Measurements from ENCODE around the gene PRKCA. TPM values are rescaled to one million over a fixed set of nuclear protein-coding genes. Genes with fewer than 3 reads are reported as not detected.

Gene PRKCA
- total RNA-seq, 1 experiment from 2014 or later, result 29.5 TPM

DNA sequence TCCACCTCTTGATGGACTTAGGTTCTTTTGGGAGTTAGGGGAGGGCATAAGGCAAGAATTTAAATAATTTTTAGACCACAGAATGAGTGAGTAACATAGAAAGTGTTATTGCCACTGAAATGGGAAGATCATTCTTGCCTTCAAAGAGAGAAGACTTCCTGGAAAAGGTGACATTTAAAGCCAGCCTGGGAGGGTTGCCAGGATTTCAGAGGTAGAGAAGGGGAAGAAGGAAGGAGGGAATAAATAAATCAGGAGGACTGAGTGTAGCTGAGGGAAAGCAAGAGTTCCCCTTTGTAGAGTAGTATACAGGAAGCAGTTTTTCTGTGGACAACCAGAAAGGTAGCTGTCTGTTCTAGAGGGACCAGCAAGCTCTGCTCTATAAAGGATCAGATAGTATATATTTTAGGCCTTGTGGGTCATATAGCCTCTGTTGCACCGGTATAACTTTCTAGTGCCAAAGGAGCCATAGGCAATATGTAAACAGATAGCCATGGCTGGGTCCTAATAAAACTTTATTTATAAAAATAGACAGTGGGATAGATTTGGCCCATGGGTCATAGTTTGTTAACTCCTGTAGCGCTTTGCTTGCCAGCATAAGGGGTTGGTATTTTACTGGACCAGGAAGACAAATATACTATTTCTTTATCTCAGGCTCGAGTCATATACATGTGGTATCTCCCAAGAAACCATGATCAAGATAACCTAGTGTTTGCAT lies 385.3 kb downstream of the PRKCA start (continued):
- TF ChIP-seq, protein P1, sequence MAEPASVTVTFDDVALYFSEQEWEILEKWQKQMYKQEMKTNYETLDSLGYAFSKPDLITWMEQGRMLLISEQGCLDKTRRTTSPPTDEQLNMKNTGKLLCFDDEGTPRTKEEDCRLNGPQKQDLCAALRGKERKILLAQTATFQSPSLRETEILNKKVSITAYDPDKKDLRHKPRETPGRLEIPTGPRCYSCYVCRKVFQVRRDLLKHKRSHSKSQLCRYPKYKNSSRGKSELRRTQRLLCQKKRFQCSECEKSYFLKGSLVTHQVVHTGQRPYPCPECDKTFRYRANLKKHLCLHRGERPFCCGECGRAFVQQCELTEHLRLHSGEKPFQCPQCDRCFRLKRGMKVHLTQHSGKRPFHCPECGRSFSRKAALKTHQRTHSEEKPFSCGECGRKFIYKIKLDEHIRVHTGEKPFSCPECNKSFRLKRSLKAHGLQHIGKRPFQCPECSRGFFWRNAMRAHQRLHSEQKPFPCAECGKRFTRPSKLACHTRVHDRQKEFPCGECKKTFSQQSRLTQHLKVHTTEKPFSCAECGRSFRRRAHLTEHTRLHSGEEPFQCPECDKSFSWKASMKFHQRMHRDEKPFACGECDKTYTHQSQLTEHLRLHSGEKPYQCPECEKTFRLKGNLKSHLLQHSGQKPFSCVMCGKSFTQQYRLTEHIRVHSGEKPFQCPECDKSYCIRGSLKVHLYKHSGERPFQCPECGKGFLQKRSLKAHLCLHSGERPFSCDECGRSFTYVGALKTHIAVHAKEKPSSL (CRISPR knock-in tag; conservative IDR thresholded peaks at IDR 0.05), result no peak

DNA sequence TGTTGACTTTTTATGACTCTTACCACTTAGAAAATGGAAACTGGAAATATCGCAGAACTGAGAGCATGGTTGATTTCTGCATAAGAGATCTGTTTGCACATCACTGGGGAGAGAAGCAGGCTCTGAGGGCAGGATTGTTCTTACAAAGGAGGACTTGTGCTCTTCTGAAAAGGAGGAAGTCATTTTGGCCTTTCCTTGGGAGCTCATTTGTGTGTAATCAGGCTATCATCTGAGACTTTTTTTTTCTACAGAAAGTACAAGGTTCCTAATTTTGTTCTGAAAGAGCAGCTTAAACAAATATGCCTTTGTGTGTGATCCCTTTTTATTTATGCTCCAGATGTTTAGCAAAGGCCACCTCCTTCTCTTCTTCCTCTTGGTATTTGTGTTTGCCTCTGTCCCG lies 386.8 kb downstream of the PRKCA start:
- TF ChIP-seq ZNF423 (CRISPR knock-in tag; IDR thresholded peaks at IDR 0.05) (no peak), IRF2 (CRISPR knock-in tag; IDR thresholded peaks at IDR 0.05; ENCODE audit: borderline replicate concordance, low read depth) (no peak), ATF1 (CRISPR knock-in tag; IDR thresholded peaks at IDR 0.05) (no peak), ZNF263 (CRISPR knock-in tag; IDR thresholded peaks at IDR 0.05; ENCODE audit: low read depth) (no peak), JAZF1 (CRISPR knock-in tag; IDR thresholded peaks at IDR 0.05) (no peak)
- CTCF ChIA-PET, result interaction anchor here (1.2 kb wide), 1 partner anchor 227 kb away, joined by 3 read pairs; no protein-coding TSS in a partner anchor
- Mint-ChIP-seq H3K4me3 (no peak overlapping the region), H3K27ac (peak overlapping the region; percentile 26; the same call in 1 of the 2 replicates), H3K4me1 (peaks cover 20% of the 10 kb centered on the region), H3K36me3 (no peaks in the 10 kb centered on the region), H3K27me3 (ENCODE audit: low read depth) (no peaks in the 10 kb centered on the region), H3K9me3 (no peaks in the 10 kb centered on the region)
- POLR2A ChIA-PET, result no interaction called here
- ATAC-seq, result no peak
- no peak for DNase-seq (ENCODE audit: low spot score)

DNA sequence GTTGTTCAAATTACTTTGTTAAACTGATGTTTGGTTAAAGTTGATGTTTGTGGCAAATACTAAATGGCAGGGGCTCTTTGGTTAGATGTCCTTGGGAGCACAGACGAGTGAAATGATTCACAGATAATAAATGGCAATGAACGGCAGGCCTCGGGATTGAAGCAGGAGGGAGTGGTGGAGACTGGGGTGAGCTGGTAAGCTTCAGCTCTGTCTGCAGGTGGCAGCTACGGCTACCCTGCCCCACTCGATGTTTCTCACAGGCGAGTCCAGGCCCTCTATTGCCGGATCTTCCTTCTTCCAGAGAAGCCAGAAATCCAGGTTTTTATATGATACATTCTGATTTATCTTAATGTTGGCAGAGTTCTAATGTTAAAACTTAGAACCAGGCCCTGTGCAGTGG lies 387.8 kb downstream of the PRKCA start:
- no peaks in the 10 kb centered on the region for H3K36me3 Mint-ChIP-seq
- no peak for TF ChIP-seq SOX15 (CRISPR knock-in tag; IDR thresholded peaks at IDR 0.05)
- no peak for TF ChIP-seq CBFB (CRISPR knock-in tag; IDR thresholded peaks at IDR 0.05; ENCODE audit: low read depth)
- no peak for TF ChIP-seq NR2C2 (CRISPR knock-in tag; IDR thresholded peaks at IDR 0.05)
- TF ChIP-seq ZNF423 (CRISPR knock-in tag; IDR thresholded peaks at IDR 0.05), result no peak
- no peak for TF ChIP-seq MYBL2 (CRISPR knock-in tag; IDR thresholded peaks at IDR 0.05)
- TF ChIP-seq, protein P2, sequence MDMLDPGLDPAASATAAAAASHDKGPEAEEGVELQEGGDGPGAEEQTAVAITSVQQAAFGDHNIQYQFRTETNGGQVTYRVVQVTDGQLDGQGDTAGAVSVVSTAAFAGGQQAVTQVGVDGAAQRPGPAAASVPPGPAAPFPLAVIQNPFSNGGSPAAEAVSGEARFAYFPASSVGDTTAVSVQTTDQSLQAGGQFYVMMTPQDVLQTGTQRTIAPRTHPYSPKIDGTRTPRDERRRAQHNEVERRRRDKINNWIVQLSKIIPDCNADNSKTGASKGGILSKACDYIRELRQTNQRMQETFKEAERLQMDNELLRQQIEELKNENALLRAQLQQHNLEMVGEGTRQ (CRISPR knock-in tag; IDR thresholded peaks at IDR 0.05), result no peak
- TF ChIP-seq TCF7 (CRISPR knock-in tag; IDR thresholded peaks at IDR 0.05; ENCODE audit: low read depth), result no peak
- TF ChIP-seq RELA (CRISPR knock-in tag; IDR thresholded peaks at IDR 0.05; ENCODE audit: borderline replicate concordance), result no peak
- TF ChIP-seq RORB (CRISPR knock-in tag; IDR thresholded peaks at IDR 0.05), result no peak
- no peak for TF ChIP-seq JAZF1 (CRISPR knock-in tag; IDR thresholded peaks at IDR 0.05)
- no peak for TF ChIP-seq EMX1 (CRISPR knock-in tag; IDR thresholded peaks at IDR 0.05)
- TF ChIP-seq, protein P3, sequence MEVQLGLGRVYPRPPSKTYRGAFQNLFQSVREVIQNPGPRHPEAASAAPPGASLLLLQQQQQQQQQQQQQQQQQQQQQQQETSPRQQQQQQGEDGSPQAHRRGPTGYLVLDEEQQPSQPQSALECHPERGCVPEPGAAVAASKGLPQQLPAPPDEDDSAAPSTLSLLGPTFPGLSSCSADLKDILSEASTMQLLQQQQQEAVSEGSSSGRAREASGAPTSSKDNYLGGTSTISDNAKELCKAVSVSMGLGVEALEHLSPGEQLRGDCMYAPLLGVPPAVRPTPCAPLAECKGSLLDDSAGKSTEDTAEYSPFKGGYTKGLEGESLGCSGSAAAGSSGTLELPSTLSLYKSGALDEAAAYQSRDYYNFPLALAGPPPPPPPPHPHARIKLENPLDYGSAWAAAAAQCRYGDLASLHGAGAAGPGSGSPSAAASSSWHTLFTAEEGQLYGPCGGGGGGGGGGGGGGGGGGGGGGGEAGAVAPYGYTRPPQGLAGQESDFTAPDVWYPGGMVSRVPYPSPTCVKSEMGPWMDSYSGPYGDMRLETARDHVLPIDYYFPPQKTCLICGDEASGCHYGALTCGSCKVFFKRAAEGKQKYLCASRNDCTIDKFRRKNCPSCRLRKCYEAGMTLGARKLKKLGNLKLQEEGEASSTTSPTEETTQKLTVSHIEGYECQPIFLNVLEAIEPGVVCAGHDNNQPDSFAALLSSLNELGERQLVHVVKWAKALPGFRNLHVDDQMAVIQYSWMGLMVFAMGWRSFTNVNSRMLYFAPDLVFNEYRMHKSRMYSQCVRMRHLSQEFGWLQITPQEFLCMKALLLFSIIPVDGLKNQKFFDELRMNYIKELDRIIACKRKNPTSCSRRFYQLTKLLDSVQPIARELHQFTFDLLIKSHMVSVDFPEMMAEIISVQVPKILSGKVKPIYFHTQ (CRISPR knock-in tag; IDR thresholded peaks at IDR 0.05), result no peak
- TF ChIP-seq, protein P4, sequence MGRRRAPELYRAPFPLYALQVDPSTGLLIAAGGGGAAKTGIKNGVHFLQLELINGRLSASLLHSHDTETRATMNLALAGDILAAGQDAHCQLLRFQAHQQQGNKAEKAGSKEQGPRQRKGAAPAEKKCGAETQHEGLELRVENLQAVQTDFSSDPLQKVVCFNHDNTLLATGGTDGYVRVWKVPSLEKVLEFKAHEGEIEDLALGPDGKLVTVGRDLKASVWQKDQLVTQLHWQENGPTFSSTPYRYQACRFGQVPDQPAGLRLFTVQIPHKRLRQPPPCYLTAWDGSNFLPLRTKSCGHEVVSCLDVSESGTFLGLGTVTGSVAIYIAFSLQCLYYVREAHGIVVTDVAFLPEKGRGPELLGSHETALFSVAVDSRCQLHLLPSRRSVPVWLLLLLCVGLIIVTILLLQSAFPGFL (CRISPR knock-in tag; IDR thresholded peaks at IDR 0.05; ENCODE audit: borderline replicate concordance), result no peak
- TF ChIP-seq, protein P5, sequence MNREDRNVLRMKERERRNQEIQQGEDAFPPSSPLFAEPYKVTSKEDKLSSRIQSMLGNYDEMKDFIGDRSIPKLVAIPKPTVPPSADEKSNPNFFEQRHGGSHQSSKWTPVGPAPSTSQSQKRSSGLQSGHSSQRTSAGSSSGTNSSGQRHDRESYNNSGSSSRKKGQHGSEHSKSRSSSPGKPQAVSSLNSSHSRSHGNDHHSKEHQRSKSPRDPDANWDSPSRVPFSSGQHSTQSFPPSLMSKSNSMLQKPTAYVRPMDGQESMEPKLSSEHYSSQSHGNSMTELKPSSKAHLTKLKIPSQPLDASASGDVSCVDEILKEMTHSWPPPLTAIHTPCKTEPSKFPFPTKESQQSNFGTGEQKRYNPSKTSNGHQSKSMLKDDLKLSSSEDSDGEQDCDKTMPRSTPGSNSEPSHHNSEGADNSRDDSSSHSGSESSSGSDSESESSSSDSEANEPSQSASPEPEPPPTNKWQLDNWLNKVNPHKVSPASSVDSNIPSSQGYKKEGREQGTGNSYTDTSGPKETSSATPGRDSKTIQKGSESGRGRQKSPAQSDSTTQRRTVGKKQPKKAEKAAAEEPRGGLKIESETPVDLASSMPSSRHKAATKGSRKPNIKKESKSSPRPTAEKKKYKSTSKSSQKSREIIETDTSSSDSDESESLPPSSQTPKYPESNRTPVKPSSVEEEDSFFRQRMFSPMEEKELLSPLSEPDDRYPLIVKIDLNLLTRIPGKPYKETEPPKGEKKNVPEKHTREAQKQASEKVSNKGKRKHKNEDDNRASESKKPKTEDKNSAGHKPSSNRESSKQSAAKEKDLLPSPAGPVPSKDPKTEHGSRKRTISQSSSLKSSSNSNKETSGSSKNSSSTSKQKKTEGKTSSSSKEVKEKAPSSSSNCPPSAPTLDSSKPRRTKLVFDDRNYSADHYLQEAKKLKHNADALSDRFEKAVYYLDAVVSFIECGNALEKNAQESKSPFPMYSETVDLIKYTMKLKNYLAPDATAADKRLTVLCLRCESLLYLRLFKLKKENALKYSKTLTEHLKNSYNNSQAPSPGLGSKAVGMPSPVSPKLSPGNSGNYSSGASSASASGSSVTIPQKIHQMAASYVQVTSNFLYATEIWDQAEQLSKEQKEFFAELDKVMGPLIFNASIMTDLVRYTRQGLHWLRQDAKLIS (CRISPR knock-in tag; IDR thresholded peaks at IDR 0.05; ENCODE audit: borderline replicate concordance), result no peak
- TF ChIP-seq OVOL2 (CRISPR knock-in tag; IDR thresholded peaks at IDR 0.05; ENCODE audit: borderline replicate concordance), result no peak
- TF ChIP-seq, protein P6, sequence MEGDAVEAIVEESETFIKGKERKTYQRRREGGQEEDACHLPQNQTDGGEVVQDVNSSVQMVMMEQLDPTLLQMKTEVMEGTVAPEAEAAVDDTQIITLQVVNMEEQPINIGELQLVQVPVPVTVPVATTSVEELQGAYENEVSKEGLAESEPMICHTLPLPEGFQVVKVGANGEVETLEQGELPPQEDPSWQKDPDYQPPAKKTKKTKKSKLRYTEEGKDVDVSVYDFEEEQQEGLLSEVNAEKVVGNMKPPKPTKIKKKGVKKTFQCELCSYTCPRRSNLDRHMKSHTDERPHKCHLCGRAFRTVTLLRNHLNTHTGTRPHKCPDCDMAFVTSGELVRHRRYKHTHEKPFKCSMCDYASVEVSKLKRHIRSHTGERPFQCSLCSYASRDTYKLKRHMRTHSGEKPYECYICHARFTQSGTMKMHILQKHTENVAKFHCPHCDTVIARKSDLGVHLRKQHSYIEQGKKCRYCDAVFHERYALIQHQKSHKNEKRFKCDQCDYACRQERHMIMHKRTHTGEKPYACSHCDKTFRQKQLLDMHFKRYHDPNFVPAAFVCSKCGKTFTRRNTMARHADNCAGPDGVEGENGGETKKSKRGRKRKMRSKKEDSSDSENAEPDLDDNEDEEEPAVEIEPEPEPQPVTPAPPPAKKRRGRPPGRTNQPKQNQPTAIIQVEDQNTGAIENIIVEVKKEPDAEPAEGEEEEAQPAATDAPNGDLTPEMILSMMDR (IDR thresholded peaks at IDR 0.05), result no peak
- no peak overlapping the region for H3K27ac Mint-ChIP-seq
- DNase-seq (ENCODE audit: low spot score), result no peak
- H3K4me1 Mint-ChIP-seq, result peaks cover 25% of the 10 kb centered on the region
- CTCF ChIA-PET, result interaction anchor here (0.7 to 1.2 kb wide), 2 partner anchors 144 to 226 kb away, joined by 3 read pairs; no protein-coding TSS in a partner anchor
- no peak for ATAC-seq
- H3K27me3 Mint-ChIP-seq (ENCODE audit: low read depth), result no peaks in the 10 kb centered on the region
- no peaks in the 10 kb centered on the region for H3K9me3 Mint-ChIP-seq
- no peak overlapping the region for H3K4me3 Mint-ChIP-seq
- POLR2A ChIA-PET, result no interaction called here

All from WTC11 (cell line).